ENCODE results near the gene RTTN.
"Not testable (repeated sequence)": the region's sequence is repeated elsewhere in the genome, so short reads cannot be mapped to it uniquely, and the experiment has no call there.

RTTN gene

GRCh38 chr18:70149616-70150301, 55.7 kb downstream of the RTTN start:
- no peak for DNase-seq (ENCODE audit: low read depth, low spot score)

- no peak for DNase-seq (ENCODE audit: low read depth, low spot score)
Measured at GRCh38 chr18:70149156-70149555, 56.3 kb downstream of the RTTN start.

- no peak for DNase-seq (ENCODE audit: low read depth, low spot score)
Measured at GRCh38 chr18:70148039-70148938, 57.2 kb downstream of the RTTN start.

- DNase-seq (ENCODE audit: low read depth, low spot score) = no peak
Measured at GRCh38 chr18:70146174-70146573, 59.3 kb downstream of the RTTN start.

GRCh38 chr18:70142001-70142400, 63.5 kb downstream of the RTTN start:
- no peak for DNase-seq (ENCODE audit: low read depth, low spot score)

GRCh38 chr18:70139138-70139537, 66.3 kb downstream of the RTTN start:
- no peak for DNase-seq (ENCODE audit: low read depth, low spot score)

GRCh38 chr18:70135604-70136003, 69.9 kb downstream of the RTTN start:
- DNase-seq (ENCODE audit: low read depth, low spot score) = no peak

GRCh38 chr18:70132999-70133398, 72.5 kb downstream of the RTTN start:
- no peak for DNase-seq (ENCODE audit: low read depth, low spot score)

- no peak for DNase-seq (ENCODE audit: low read depth, low spot score)
Measured at GRCh38 chr18:70128271-70128670, 77.2 kb downstream of the RTTN start.

- no peak for DNase-seq (ENCODE audit: low read depth, low spot score)
Measured at GRCh38 chr18:70127359-70127758, 78.1 kb downstream of the RTTN start.

- DNase-seq (ENCODE audit: low read depth, low spot score) = no peak
Measured at GRCh38 chr18:70126832-70127231, 78.7 kb downstream of the RTTN start.

- DNase-seq (ENCODE audit: low read depth, low spot score) = no peak
Measured at GRCh38 chr18:70124139-70124538, 81.3 kb downstream of the RTTN start.

- no peak for DNase-seq (ENCODE audit: low read depth, low spot score)
Measured at GRCh38 chr18:70121842-70122241, 83.6 kb downstream of the RTTN start.

- no peak for DNase-seq (ENCODE audit: low read depth, low spot score)
Measured at GRCh38 chr18:70116949-70117348, 88.5 kb downstream of the RTTN start.

GRCh38 chr18:70113511-70113910, 92.0 kb downstream of the RTTN start:
- no peak for DNase-seq (ENCODE audit: low read depth, low spot score)

GRCh38 chr18:70110678-70111077, 94.8 kb downstream of the RTTN start:
- DNase-seq (ENCODE audit: low read depth, low spot score) = no peak

GRCh38 chr18:70107091-70107490, 98.4 kb downstream of the RTTN start:
- DNase-seq (ENCODE audit: low read depth, low spot score) = no peak

GRCh38 chr18:70102854-70103253, 102.6 kb downstream of the RTTN start:
- DNase-seq (ENCODE audit: low read depth, low spot score) = not testable (repeated sequence)

GRCh38 chr18:70089858-70090257, 115.6 kb downstream of the RTTN start:
- no peak for DNase-seq (ENCODE audit: low read depth, low spot score)

- DNase-seq (ENCODE audit: low read depth, low spot score) = no peak
Measured at GRCh38 chr18:70086085-70086484, 119.4 kb downstream of the RTTN start.

- DNase-seq (ENCODE audit: low read depth, low spot score) = no peak
Measured at GRCh38 chr18:70085641-70086040, 119.8 kb downstream of the RTTN start.

GRCh38 chr18:70082430-70082829, 123.1 kb downstream of the RTTN start:
- DNase-seq (ENCODE audit: low read depth, low spot score) = no peak

- DNase-seq (ENCODE audit: low read depth, low spot score) = no peak
Measured at GRCh38 chr18:70078106-70078505, 127.4 kb downstream of the RTTN start.

Data from activated CD4-positive, CD25-positive, alpha-beta regulatory T cell treated with anti-CD3 and anti-CD28 coated beads, Interleukin-2, amount 50 U/mL, for 16 hours (primary cell).